LoVo (cell line): ENCODE measurements around the gene PRADC1.
"Not testable (repeated sequence)": the region's sequence is repeated elsewhere in the genome, so short reads cannot be mapped to it uniquely, and the experiment has no call there.

ENCODE experiments used
- DNase-seq: peaks from one replicate; pipeline ENCODE4 v3.0.0-alpha.2; 2016; ENCODE audit warnings: low spot score

The PRADC1 gene

DNA sequence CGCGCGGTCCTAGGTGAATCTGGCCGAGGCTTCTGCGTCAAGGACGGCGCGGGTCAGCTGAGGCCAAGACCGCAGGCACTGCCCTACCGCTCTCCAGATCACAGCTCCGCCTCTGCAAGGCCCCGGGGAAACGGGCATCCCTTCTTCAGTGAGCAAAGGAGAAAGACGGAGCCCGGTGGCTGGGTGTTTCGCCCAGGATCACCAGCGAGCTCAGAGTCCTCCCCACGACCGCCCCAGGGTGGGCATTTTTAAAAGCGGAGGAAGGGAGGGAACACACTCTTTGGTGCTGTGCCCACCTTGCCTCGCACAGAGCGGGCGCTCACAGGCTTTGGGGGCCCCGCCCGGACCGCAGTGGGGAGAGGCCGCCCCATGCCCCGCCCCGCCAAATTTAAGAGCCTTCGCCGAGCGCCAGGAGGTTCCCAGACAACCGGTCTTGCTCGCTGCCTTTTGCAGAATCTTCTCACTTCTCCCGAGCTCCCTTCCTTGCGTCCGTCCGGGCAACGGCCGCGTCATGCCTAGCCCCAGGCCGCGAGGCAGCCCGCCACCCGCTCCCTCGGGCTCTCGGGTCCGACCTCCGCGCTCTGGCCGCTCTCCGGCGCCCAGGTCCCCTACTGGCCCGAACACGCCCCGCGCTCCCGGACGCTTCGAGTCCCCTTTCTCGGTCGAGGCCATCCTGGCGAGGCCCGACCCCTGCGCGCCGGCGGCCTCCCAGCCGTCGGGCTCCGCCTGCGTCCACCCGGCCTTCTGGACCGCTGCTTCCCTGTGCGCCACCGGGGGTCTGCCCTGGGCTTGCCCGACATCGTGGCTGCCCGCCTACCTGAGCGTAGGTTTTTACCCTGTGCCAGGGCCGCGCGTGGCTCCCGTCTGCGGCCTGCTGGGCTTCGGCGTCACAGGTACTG is 30.6 kb downstream of the PRADC1 start, which contains the start of gene NOTO:
Gene NOTO, plus strand, starts transcription at position 419 of the 899 bp plus-strand sequence. Its CDS starts 93 bp downstream, at position 512.
- DNase-seq, result no peak

DNA sequence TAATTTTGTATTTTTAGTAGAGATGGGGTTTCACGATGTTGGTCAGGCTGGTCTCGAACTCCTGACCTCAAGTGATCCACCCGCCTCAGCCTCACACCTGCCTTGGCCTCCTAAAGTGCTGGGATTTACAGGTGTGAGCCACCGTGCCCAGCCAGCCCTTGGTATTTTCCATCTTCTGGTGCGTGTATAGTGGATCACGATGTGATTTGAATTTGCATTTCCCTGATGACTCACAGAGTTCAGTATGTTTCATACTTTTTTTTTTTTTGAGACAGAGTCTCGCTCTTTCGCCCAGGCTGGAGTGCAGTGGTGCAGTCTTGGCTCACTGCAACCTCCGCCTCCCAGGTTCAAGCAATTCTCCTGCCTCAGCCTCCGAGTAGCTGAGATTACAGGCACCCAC is 32.8 kb downstream of the PRADC1 start:
- DNase-seq, result not testable (repeated sequence)

DNA sequence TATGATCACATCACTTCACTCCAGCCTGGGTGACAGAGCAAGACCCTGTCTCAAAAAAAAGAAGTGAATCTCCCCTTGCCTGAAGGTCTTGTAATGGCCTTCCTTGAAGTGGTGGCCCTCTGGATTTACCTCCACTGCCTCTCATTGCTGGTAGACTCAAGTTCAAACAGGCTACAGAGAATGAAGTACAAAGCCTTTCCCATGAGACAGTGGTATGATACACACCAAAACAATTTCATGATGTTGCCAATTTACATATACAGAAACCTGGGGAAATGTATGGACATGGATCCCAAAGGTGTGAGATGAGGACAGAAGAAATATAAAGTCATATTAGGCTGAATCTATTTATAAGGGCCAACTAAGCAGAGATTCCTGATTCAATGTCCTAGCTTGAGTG is 35.5 kb downstream of the PRADC1 start:
- no peak for DNase-seq

DNA sequence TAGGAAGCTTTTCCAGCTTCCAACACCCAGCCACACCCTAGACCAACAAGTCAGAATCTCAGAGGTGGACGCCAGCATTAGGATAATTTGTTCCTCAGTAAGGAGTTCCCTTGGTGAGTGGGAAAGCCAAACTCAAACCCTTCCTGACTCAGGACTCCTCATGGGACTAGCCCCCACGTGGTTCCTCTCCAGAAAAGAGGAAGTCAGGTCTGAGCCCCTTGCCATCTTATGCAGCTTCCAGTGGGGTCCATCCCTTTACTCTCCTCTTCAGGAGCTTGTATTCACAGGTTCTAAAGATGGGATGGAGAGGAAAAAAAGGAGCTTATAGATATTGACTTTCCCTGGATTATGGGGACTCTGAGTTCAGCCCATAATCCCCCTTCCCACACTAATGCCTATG is 45.5 kb downstream of the PRADC1 start:
- DNase-seq, result no peak

- no peak for DNase-seq
These were observed 47.1 kb downstream of the PRADC1 start for GRCh38 chr2:73185965-73186364.
